GM19238 (cell line): ENCODE data around the gene PPEF1.
"Not testable (repeated sequence)": the region's sequence is repeated elsewhere in the genome, so short reads cannot be mapped to it uniquely, and the experiment has no call there.

ENCODE experiments used
- DNase-seq: peaks from one replicate; pipeline ENCODE4 v3.0.0; 2011; ENCODE audit warnings: low spot score; ENCODE audit not compliant: insufficient read length

PPEF1 gene

GRCh38 chrX:18792828-18793227, 85.4 kb downstream of the PPEF1 start:
- no peak for DNase-seq

- DNase-seq, result no peak
These were observed 86.2 kb downstream of the PPEF1 start for GRCh38 chrX:18793601-18794089.

DNA sequence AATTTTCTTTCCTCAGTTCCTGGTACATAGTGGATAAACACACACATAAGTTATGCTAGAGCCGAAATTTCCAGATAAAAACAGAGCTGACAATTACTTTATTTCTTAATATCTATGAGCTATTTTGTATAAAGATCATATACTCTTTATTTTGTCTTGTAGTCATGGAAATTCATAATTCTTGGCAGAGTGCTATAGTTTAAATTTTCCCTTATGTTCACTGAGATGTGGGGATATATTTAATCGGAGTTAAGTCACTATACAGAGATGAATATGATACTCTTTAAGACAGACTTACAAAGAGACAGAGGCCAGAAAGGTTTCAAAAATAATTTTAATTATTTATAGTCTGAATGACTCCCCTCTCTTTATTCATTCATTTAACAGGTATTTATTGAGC, 89.7 kb downstream of the PPEF1 start:
- DNase-seq, result no peak

DNA sequence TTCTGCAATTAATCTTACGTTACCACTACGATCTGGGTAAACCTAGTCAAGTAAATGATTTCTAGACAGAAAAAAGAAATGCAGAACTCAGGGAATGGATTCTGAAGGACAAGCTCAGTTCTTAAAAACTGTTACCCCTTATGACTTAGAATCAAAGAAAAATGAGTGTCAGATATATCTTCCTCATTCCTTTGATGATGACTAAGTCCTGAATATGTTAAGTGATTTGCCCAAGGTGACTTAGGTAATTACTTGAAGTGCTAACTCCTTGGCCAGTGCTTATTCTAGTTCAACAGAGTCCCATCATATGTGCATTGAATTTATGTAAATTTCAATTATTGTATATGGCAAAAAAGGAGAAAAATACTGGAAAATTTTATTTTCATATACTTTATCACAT, 92.5 kb downstream of the PPEF1 start:
- no peak for DNase-seq

GRCh38 chrX:18809641-18810040, 102.2 kb downstream of the PPEF1 start:
- DNase-seq, result no peak

DNA sequence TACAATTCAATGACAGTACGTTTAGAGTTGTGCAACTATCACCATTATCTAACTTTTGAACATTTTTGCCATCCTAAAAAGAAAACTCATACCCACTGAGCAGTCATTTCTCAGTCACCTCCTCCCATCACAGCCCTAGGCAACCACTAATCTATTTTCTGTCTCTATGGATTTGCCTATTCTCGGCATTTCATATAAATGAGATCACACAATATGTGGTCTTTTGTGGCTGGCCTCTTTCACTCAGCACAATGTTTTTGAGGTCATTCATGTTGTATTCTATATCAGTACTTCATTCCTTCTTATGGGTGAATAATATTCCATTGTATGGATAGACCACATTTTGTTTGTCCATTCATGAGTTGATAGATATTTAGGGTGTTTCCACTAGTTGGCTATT, 103.0 kb downstream of the PPEF1 start:
- DNase-seq, result no peak

DNA sequence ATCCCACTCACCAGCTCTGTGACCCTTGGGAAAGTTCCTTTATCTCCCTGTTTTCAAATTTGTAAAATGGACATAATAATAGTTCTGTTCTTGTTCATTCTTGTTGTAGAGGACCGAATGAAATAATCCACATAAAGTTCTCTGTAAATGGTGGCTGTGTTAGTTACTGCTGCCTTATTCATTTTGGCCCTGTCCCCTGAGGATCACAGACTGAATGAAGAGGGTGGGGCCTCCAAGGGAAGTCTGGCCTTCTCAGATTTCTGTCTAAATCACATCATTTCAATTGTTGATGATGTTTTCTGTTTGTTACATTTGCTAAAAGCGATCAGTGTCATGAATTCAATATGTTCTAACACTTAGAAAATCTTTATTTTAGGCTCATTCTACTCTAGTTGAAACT, 117.9 kb downstream of the PPEF1 start:
- no peak for DNase-seq

DNA sequence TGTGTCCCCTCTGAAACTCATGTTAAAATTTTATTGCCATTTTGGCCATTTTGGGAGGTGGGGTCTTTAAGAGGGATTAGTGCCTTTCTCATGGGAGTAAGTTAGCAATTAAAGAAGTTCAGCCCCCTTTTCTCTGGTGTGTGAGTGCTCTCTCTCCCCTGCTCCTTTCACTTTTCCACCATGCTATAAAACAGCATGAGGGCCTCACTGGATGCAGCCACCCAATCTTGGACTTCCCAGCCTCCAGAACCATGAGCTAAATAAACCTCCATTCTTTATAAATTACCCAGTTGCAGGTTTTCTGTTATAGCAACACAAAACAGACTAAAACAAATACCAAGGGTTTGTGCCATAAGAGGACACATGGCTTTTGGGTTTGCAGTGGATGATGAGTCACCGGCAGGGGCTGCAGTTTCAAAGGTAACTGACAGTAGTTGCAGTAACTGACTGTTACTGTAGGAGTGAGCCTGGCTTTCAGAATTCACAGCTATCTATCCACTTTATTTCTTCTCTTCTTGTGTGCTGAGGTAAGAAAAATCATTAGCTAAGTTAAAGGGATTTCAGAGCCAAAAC, 121.5 kb downstream of the PPEF1 start:
- no peak for DNase-seq

GRCh38 chrX:18833071-18833731, 125.8 kb downstream of the PPEF1 start:
- DNase-seq, result no peak

DNA sequence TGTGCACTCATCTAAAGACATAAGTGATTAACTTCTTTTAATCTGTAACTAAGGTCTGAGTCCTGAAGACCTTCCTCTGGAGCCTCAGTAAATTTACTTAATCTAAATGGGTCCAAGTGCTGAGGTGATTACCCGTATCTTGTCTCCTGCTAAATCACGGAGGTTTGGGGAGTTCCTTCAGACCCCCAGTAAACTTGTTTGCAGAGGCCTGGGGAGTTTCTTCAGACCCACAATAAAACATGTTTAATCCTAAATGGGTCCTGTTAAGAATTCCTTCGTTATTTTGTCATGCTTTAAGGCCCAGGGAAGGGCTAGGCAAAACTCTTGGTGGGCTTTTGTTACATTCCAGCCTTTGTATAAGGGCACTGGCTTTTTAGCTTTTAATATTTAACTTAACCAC, 140.5 kb downstream of the PPEF1 start:
- not testable (repeated sequence) for DNase-seq

GRCh38 chrX:18855919-18856644, 148.6 kb downstream of the PPEF1 start:
- DNase-seq, result peak; percentile 19

DNA sequence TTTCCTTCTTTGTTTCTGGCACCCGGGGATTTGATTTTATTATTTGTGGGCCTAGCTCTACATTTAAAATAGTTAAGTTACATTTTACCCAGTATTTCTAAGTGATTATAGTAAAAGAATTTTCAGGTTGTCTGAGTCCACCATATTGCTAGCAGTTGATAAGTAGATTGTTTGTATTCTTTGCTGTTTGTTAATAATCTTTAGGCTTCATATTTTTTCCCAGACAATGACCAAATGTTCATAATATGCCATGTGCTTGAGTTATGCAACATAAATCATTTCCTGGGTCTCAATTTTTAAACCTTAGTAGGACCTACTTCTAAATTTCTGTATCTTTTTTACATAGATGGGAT, 149.2 kb downstream of the PPEF1 start:
- no peak for DNase-seq

DNA sequence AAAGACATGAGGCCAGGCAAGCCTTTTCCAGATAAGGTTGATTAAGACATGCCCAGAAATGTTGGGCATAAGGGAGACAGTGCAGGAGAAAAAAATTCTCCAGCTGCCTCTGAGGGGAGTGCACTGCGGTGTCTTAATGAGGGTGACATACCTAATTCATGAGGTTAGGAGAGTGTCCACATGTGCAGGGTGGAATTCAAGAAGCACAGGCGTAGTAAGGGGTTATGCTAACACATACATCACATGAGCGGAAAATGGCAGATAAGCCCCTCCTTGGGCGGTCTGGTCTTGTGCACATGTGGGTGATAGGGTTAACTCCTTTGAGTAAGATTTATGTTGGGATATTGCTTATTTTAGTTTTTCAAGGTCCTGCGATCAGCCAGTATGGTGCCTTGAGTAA, 154.1 kb downstream of the PPEF1 start:
- DNase-seq, result no peak

DNA sequence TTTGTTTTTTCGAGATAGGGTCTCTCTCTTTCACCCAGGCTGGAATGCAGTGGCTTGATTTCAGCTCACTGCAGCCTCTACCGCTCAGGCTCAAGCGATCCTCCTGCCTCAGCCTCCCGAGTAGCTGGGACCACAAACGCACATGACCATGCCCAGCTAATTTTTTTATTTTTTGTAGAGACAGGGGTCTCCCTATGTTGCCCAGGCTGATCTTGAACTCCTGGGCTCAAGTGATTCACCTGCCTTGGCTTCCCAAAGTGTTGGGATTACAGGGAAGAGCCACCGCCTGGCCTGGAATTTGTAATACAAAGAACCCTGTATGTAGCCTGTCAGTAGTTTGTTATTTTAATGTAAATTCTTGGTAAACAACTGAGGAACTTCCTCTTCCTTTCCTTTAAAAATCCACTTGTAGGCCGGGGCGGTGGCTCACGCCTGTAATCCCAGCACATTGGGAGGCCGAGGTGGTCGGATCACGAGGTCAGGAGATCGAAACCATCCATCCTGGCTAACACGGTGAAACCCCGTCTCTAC, 157.0 kb downstream of the PPEF1 start:
- DNase-seq, result no peak

- DNase-seq, result no peak
These were observed 163.9 kb downstream of the PPEF1 start for GRCh38 chrX:18871161-18871890.

- no peak for DNase-seq
These were observed 164.5 kb downstream of the PPEF1 start for GRCh38 chrX:18871970-18872369.

GRCh38 chrX:18872621-18873020, 165.2 kb downstream of the PPEF1 start:
- DNase-seq, result no peak

GRCh38 chrX:18873189-18873791, 165.8 kb downstream of the PPEF1 start:
- DNase-seq, result no peak

DNA sequence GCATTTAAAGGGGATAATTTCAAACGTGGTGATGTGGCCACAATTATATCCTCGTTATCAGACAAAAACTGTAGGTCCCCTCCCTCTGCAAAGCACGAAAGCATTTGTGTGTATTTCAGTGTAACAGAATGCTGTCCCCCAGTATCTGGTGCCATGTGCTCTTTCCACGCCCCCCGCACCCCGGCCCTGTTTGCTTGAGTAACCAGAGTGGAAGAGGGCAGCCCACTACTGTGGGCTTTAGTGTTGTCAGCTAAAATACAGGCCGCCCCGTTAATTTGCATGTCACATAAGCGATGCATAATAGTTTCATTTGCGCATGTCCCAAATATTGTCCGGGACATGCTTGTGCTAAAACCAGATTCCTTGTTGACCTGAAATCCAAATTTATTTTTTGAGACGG, 166.4 kb downstream of the PPEF1 start:
- no peak for DNase-seq

- DNase-seq, result no peak
These were observed 167.3 kb downstream of the PPEF1 start for GRCh38 chrX:18874560-18875255.
